ENCODE data around the gene MRPL37.

DNA sequence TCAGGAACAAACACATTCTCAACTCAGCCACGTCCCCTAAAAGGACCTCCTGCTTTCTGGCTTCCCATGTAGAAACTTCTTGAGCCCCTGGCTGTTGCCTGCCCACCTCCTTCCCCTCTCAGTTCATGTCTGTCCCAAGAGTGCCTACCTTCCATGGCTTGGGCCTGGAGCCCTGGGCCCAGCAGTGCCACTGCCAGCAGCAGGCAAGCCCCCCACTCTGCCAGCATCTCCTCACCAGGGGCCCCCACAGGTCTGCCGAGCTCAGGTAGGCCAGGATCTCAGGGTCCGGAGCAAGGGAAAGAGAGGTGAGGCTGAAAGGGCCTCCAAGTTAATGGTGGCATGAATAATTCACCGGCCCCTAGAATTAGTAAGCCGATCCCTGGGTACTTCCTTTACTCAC lies 47.3 kb upstream of the MRPL37 start, which contains the start of gene CDCP2:
- TF ChIP-seq, protein P1, sequence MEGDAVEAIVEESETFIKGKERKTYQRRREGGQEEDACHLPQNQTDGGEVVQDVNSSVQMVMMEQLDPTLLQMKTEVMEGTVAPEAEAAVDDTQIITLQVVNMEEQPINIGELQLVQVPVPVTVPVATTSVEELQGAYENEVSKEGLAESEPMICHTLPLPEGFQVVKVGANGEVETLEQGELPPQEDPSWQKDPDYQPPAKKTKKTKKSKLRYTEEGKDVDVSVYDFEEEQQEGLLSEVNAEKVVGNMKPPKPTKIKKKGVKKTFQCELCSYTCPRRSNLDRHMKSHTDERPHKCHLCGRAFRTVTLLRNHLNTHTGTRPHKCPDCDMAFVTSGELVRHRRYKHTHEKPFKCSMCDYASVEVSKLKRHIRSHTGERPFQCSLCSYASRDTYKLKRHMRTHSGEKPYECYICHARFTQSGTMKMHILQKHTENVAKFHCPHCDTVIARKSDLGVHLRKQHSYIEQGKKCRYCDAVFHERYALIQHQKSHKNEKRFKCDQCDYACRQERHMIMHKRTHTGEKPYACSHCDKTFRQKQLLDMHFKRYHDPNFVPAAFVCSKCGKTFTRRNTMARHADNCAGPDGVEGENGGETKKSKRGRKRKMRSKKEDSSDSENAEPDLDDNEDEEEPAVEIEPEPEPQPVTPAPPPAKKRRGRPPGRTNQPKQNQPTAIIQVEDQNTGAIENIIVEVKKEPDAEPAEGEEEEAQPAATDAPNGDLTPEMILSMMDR (IDR thresholded peaks at IDR 0.05) = no peak
- no peak for TF ChIP-seq POLR2A (IDR thresholded peaks at IDR 0.05)

Measured in adrenal gland (tissue), 5 donors.